GM19395 (cell line): ENCODE measurements around the gene PDE3A.

Experiments used
- ATAC-seq: cut with Tn5 transposase; IDR thresholded peaks from one replicate; pipeline ENCODE4 v1.9.1; 2021; ENCODE audit warnings: mild to moderate bottlenecking, moderate library complexity; ENCODE audit not compliant: unreplicated experiment

PDE3A gene

GRCh38 chr12:20490213-20490612 is 121.9 kb downstream of the PDE3A start:
- ATAC-seq = no peak

GRCh38 chr12:20491290-20491689 is 123.0 kb downstream of the PDE3A start:
- ATAC-seq = no peak

GRCh38 chr12:20492251-20492760 is 124.0 kb downstream of the PDE3A start:
- ATAC-seq = no peak

- no peak for ATAC-seq
Observed at GRCh38 chr12:20493934-20494333, 125.6 kb downstream of the PDE3A start.

- no peak for ATAC-seq
Observed at GRCh38 chr12:20494851-20495250, 126.5 kb downstream of the PDE3A start.

- ATAC-seq = no peak
Observed at GRCh38 chr12:20495997-20496396, 127.7 kb downstream of the PDE3A start.

GRCh38 chr12:20497707-20498106 is 129.4 kb downstream of the PDE3A start:
- ATAC-seq = no peak

GRCh38 chr12:20501958-20502357 is 133.6 kb downstream of the PDE3A start:
- no peak for ATAC-seq

- no peak for ATAC-seq
Observed at GRCh38 chr12:20503858-20504257, 135.5 kb downstream of the PDE3A start.

- ATAC-seq = no peak
Observed at GRCh38 chr12:20505056-20505455, 136.7 kb downstream of the PDE3A start.

GRCh38 chr12:20507056-20507455 is 138.7 kb downstream of the PDE3A start:
- no peak for ATAC-seq

GRCh38 chr12:20507711-20508110 is 139.4 kb downstream of the PDE3A start:
- no peak for ATAC-seq

GRCh38 chr12:20508359-20508758 is 140.0 kb downstream of the PDE3A start:
- ATAC-seq = no peak

- no peak for ATAC-seq
Observed at GRCh38 chr12:20508962-20509361, 140.6 kb downstream of the PDE3A start.

- ATAC-seq = no peak
Observed at GRCh38 chr12:20510811-20511210, 142.5 kb downstream of the PDE3A start.

- no peak for ATAC-seq
Observed at GRCh38 chr12:20513189-20513588, 144.9 kb downstream of the PDE3A start.

- ATAC-seq = no peak
Observed at GRCh38 chr12:20514598-20514997, 146.3 kb downstream of the PDE3A start.

- no peak for ATAC-seq
Observed at GRCh38 chr12:20520532-20520931, 152.2 kb downstream of the PDE3A start.

GRCh38 chr12:20523658-20524057 is 155.3 kb downstream of the PDE3A start:
- no peak for ATAC-seq

GRCh38 chr12:20524113-20524512 is 155.8 kb downstream of the PDE3A start:
- no peak for ATAC-seq

GRCh38 chr12:20525064-20525610 is 156.8 kb downstream of the PDE3A start:
- no peak for ATAC-seq

GRCh38 chr12:20527417-20528163 is 159.3 kb downstream of the PDE3A start:
- no peak for ATAC-seq

- no peak for ATAC-seq
Observed at GRCh38 chr12:20528208-20528607, 159.9 kb downstream of the PDE3A start.
